Ascending aorta (tissue), 2 donors: ENCODE results near the gene COL12A1. TPM values are rescaled to one million over a fixed set of nuclear protein-coding genes. Genes with fewer than 3 reads are reported as not detected.

Source experiments
- DNase-seq, 2 donors: peaks; one replicate each; pipeline ENCODE4 v3.0.0-alpha.2; 2019; ENCODE audit warnings: low spot score in 2 of 2
- H3K27ac ChIP-seq, 2 donors: fragments of 200-600 bp; sonication (generic); one replicate each; pipeline ENCODE4 v1.5.1; 2016 to 2017; ENCODE audit warnings: mild to moderate bottlenecking in 1 of 2
- H3K27me3 ChIP-seq: fragments of 200-600 bp; sonication (generic); one replicate; pipeline ENCODE4 v1.5.1; 2017
- H3K36me3 ChIP-seq, 2 donors: fragments of 200-600 bp; sonication (generic); one replicate each; pipeline ENCODE4 v1.5.1; 2016
- H3K4me1 ChIP-seq, 2 donors: fragments of 200-600 bp; sonication (generic); one replicate each; pipeline ENCODE4 v1.5.1; 2016 to 2017; ENCODE audit warnings: mild to moderate bottlenecking in 1 of 2
- H3K4me3 ChIP-seq, 2 donors: fragments of 200-600 bp; sonication (generic); one replicate each; pipeline ENCODE4 v1.5.1; 2016 to 2017; ENCODE audit warnings: mild to moderate bottlenecking in 1 of 2
- H3K9me3 ChIP-seq, 2 donors: fragments of 200-600 bp; sonication (generic); one replicate each; pipeline ENCODE4 v1.5.1; 2016
- intact Hi-C: fragments of 100-400 bp; cut with DNase I; formaldehyde crosslinking; loops from one replicate; pipeline ENCODE4 v1.15.1; 2023
- total RNA-seq: library from RNA; depleted of rRNA; stranded (reverse); fragments of >200 nt; gene quantifications from one replicate; pipeline ENCODE4 v1.1.0, GENCODE V29; 2016
- TF ChIP-seq, protein P1 (sequence below), 3 experiments: fragments of 200-600 bp in 2 of 3; fragments of 450-650 bp in 1 of 3; sonication (generic) in 2 of 3; IDR thresholded peaks; one replicate each; pipeline ENCODE4 v1.5.1; 2016 to 2019; ENCODE audit warnings: antibody characterized with exemption in 3 of 3, mild to moderate bottlenecking in 1 of 3, moderate library complexity in 1 of 3

COL12A1 gene
- total RNA-seq, 1 donor from 2014 or later: 140 TPM

DNA sequence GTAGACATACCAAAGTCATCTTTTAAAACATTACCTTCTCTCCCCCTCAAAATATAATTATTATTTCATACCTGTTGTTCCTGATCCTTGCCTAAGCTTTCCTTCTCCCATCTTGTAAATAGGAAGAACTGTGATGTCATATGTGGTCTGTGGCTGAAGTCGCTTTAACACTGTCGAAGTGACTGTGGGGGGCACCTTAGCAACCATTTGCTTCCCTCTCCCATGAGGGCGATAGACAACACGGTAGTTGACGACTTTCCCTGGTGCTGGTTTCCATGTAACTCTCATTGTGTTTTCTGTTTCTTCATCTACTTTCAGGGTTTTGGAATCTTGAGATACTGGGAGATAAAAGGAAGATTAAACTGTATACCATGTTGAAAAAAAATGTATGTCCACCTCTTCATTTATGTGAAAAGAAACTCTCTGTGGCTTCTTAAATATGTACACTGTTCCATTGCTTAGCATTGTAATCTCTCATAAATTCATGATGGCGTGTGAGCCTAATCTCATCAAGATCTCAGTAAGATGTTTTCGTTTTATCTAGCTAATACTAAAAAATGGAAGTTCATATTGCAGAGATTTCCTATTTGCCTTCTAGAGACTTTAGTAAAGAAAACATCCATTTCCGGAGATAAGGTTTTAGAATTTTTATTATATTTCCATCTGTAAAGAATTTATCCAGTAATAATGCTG, 49.5 kb downstream of the COL12A1 start:
- peaks cover 0 to 15% of the 10 kb centered on the region in 2 donors for H3K36me3 ChIP-seq
- H3K9me3 ChIP-seq: no peaks in the 10 kb centered on the region
- DNase-seq: no peak
- H3K27ac ChIP-seq: no peak overlapping the region
- TF ChIP-seq, protein P1, sequence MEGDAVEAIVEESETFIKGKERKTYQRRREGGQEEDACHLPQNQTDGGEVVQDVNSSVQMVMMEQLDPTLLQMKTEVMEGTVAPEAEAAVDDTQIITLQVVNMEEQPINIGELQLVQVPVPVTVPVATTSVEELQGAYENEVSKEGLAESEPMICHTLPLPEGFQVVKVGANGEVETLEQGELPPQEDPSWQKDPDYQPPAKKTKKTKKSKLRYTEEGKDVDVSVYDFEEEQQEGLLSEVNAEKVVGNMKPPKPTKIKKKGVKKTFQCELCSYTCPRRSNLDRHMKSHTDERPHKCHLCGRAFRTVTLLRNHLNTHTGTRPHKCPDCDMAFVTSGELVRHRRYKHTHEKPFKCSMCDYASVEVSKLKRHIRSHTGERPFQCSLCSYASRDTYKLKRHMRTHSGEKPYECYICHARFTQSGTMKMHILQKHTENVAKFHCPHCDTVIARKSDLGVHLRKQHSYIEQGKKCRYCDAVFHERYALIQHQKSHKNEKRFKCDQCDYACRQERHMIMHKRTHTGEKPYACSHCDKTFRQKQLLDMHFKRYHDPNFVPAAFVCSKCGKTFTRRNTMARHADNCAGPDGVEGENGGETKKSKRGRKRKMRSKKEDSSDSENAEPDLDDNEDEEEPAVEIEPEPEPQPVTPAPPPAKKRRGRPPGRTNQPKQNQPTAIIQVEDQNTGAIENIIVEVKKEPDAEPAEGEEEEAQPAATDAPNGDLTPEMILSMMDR (IDR thresholded peaks at IDR 0.05): no peak
- no peaks in the 10 kb centered on the region for H3K27me3 ChIP-seq
- H3K4me3 ChIP-seq: no peak overlapping the region
- intact Hi-C loops: no loop called here
- no peaks in the 10 kb centered on the region for H3K4me1 ChIP-seq

DNA sequence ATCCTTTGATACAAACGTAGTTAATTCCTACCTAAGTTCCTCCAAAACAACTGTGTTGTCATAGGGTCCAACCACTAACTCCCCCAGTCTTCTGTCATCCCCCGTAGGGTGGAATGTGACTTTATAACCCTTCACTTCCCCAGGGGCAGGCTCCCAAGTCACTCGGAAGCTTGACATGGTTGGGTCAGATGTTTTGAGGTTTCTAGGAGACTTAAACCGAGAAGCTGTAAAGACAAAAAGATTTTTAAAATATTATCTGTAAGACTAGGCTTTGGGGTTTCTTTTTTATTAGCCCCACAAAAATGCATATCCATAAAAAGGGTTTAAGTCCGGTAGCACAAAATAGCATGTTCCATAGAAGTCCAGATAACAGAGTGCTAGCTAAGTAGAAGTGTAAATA, 50.2 kb downstream of the COL12A1 start:
- Histone ChIP-seq H3K27me3 (no peaks in the 10 kb centered on the region), H3K27ac (no peak overlapping the region), H3K4me1 (no peaks in the 10 kb centered on the region), H3K9me3 (no peaks in the 10 kb centered on the region), H3K4me3 (no peak overlapping the region), H3K36me3 (peaks cover 0 to 20% of the 10 kb centered on the region in 2 donors)
- TF ChIP-seq, protein P1 (IDR thresholded peaks at IDR 0.05): no peak
- no peak for DNase-seq
- intact Hi-C loops: no loop called here

DNA sequence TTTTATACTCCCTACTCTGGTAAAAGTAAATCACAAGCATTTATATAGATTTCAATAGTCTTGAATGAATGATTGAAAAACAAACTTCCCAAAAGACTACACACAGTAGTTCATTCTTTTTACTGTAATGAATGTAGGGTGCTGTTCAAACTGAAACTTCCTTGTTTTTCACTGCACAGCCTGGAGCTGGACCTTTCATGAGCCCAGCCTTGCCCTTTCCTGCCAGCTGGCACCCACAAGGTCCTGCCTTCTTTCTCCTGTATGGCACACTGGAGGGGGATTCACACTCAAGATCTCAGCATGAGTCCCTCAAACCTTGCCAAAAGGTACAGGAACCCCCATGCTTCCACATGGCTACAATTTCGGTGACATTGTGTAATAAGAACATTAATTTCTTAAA, 50.9 kb downstream of the COL12A1 start:
- DNase-seq: no peak
- no peaks in the 10 kb centered on the region for H3K4me1 ChIP-seq
- no peak overlapping the region for H3K4me3 ChIP-seq
- TF ChIP-seq, protein P1 (IDR thresholded peaks at IDR 0.05): no peak
- no peak overlapping the region for H3K27ac ChIP-seq
- H3K36me3 ChIP-seq: peaks cover 0 to 23% of the 10 kb centered on the region in 2 donors
- H3K9me3 ChIP-seq: no peaks in the 10 kb centered on the region
- intact Hi-C loops: no loop called here
- H3K27me3 ChIP-seq: no peaks in the 10 kb centered on the region

DNA sequence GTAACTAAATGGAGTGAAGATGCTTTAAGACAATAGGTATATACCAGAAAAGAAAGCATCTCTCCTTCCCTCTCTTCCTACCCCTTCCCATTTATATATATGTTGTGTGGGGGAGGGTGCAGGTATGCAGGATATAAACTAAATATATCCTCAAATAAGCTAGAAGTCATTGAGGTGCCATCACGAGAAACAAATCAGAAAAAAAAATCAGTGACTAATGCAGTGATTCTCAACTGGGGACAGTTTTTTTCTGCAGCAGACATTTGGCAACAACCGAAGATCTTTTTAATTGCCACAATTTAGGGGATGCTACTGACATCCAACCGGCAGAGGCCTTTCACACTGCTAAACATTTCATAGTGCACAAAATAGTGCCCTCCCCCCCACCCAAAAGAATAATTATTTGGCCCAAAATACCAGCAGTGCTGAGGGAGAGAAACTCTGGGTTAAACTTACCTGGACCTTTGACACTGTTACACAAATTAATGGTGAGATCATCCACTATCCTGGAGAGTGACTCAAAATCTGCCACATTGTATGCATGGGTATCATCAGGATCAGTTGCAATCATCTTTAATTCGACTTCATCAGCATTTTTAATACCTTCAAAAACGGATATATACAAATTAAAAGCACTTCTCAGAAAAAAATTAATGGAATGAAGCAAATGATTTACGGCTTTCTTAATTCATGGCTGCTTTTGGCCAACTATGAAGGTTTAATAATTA, 55.0 kb downstream of the COL12A1 start:
- H3K27ac ChIP-seq: no peak overlapping the region
- TF ChIP-seq, protein P1 (IDR thresholded peaks at IDR 0.05): no peak
- no peak for DNase-seq
- intact Hi-C loops: no loop called here
- H3K4me3 ChIP-seq: no peak overlapping the region
- peaks cover 0 to 5% of the 10 kb centered on the region in 2 donors for H3K4me1 ChIP-seq
- H3K36me3 ChIP-seq: peaks cover 0 to 39% of the 10 kb centered on the region in 2 donors
- no peaks in the 10 kb centered on the region for H3K9me3 ChIP-seq
- no peaks in the 10 kb centered on the region for H3K27me3 ChIP-seq

- intact Hi-C loops: no loop called here
- no peak overlapping the region for H3K27ac ChIP-seq
- no peaks in the 10 kb centered on the region for H3K27me3 ChIP-seq
- TF ChIP-seq, protein P1 (IDR thresholded peaks at IDR 0.05): no peak
- H3K4me1 ChIP-seq: peaks cover 0 to 5% of the 10 kb centered on the region in 2 donors
- no peaks in the 10 kb centered on the region for H3K9me3 ChIP-seq
- DNase-seq: no peak
- H3K4me3 ChIP-seq: no peak overlapping the region
- H3K36me3 ChIP-seq: peaks cover 0 to 48% of the 10 kb centered on the region in 2 donors
Measured at GRCh38 chr6:75149696-75150095, 56.2 kb downstream of the COL12A1 start.
